NCI-H2227 (cell line): ENCODE measurements around the gene CD200.
A peak's percentile ranks its signal among the peaks of the same experiment; 100 is the strongest.

ENCODE experiments used
- DNase-seq: peaks from one replicate; lab custom pipeline; 2025; ENCODE audit not compliant: unreplicated experiment; lab: John Stamatoyannopoulos, UW

Gene CD200

DNA sequence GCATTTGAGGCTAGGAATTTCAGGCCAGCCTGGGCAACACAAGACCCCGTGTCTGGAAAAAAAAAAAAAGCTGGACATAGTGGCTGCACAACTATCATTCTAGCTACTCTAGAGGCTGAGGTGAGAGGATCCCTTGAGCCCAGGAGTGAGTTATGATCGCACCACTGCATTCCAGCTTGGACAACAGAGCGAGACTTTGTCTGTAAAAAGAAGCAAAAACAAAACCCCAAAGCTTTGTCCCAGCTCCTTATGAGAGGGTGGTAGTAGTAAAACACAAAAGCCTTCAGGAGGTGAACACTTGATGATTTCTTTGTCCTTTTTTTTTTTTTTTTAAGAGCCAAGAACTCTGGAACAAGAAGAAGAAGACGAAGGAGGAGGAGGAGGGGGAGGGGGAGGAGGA, 1.1 kb upstream of the CD200 start:
- no peak for DNase-seq

GRCh38 chr3:112333381-112334317, 693 bp downstream of the CD200 start:
- peak; percentile 33 for DNase-seq

DNA sequence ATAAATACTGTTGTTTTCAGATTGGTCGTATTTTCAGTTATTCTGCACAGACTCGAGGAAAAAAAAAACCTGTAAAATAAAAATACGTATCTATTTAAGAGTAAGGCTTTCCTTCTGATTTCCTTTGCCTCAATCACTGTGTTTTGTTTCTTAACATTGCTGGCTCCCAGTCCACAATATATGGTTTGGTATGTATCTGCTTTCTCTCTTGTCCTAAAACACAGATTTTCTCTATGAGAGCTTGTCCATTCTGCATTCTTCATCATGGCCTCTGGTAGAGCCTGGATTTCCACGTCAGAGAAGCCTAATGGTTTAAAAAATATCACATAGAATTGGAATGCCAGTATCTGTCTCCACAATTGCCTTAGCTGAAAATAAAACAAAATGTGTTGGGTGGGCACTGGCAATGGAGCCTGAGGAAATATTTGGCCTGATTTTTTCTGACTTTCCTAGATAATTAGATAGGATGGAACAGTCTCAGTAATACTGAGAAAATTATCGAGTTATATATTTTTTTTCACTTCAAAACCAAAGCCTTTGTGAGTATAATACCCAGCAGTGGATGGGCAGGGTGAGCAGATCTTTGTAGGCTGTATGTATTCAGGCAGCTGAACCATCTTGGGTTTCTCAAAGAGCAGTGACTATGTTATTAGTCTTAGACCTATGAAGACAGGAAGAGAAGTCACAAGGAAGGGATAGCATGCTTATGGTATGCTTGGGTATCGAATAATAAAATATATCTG, 1.9 kb downstream of the CD200 start:
- no peak for DNase-seq

GRCh38 chr3:112335434-112335781, 2.5 kb downstream of the CD200 start:
- no peak for DNase-seq

DNA sequence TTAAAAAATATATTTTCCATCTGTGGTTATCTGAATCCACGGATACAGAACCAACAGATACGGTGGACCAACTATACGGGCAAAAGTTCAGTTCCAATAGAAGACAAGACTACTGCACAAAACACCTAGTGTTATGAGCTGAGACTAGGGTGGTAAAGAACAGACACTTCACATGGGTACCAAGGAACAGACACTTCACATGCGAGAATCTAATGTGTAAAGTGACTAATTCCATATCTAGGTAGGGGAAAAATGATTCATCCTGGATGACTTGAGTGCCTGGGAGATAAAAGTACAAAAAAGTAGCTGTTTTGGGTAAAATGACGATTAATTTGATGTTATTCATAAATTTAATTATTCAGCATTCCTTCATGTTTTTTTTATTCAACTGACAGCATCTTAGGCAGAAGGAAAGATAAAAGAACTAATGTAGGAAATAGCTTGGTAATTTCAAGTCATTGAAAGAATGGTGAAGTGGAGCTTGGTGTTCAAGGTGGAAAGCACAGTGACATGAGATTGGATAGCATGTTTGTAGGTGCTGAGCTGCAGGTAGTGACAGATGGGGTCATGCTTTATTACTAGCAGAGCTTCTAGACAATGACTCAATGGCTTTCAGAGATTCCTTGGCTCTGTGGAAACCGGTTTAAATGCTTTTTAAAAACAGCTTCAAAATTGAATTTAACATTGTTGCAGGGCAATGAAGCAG, 5.2 kb downstream of the CD200 start:
- no peak for DNase-seq

GRCh38 chr3:112338727-112339056, 5.7 kb downstream of the CD200 start:
- DNase-seq: no peak

DNA sequence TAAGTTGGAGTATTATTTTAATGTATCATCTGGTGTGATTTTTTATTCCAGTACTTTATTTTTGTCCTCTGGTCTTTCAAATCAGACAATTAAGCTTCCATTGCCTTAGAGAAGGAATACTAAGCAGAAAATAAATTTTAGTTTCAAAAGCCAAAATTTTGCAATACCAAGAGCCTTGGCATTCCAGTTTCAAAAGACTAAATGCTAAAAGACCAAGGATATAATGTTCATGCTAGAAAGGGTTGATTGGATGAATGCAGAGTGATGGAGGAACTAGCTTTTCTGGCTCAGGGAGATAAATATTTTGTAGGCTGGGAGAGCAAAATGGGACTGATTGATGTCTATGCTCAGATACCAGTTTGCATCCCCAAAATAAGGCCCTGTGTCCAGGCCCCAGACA, 6.2 kb downstream of the CD200 start:
- no peak for DNase-seq

GRCh38 chr3:112339609-112340008, 6.7 kb downstream of the CD200 start:
- no peak for DNase-seq

- DNase-seq: no peak
Measured at GRCh38 chr3:112341386-112341785, 8.4 kb downstream of the CD200 start.

DNA sequence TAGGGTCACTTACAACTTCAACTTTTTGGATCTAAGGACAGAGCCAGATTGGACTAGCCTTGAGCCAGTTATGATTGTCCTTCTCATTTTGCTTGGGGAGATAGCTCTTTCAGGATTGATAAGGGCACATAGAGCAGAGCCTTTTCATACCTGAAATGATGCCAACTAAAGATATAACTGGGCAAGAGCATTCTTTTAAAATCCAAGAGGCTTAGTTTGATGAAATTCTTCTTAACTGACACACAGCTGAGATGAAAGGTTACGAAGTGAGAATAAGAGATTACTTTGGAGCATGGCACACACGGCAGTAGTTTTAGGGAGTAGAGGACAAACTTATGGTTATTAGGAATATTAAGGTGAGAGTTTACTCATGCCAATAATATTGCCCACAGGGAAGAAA, 12.7 kb downstream of the CD200 start:
- no peak for DNase-seq

DNA sequence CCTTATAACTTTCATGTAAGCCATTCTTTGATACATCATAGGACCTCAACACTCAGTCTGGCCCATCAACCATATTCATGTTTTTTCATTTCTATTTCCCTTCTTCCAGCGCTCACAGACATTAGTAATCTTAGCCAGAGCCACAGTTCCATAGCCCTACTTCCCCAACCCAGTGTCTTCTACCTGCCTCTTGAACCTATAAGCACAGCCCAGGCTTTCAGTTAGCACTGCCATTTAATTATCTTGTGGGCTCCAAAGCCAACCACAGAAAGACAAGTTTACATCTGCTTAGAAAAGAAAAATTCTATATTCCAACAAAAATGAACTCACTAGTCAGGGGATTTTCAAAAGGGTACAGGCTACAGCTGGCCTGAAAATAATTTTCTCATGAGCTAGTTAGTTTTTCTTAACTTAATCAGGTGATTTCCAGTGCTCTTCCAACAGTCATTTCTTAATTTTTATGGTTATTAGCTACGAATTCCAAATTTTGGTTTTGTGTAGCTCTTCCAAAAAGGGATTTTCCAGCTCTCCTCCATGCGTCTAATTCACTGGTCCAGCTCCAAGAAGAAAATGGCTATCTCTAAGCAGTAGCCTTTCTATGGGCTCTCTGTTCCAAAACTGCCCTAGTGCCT, 13.7 kb downstream of the CD200 start:
- DNase-seq: no peak

GRCh38 chr3:112348943-112349342, 16.0 kb downstream of the CD200 start:
- no peak for DNase-seq

GRCh38 chr3:112349557-112349956, 16.6 kb downstream of the CD200 start:
- no peak for DNase-seq

GRCh38 chr3:112350018-112350810, 17.3 kb downstream of the CD200 start:
- DNase-seq: no peak

DNA sequence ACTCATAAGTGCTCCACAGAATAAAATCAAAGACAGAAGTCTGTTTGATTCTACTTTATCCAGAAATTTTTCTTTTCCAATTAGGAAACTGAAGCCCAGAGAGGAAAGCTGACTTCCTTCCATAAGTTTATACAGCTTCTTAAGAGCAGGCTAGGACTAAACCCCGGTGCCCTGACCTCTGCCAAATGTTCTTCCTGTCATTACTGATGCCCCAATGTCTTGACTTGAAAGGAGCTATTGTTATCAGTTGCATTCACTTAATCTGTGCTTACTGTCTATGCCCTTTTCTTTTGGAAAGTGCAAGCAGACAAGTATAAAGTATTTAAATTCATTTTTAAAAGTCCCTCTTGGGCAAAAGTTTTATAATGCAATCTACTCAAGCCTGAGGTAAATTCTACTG, 18.1 kb downstream of the CD200 start:
- DNase-seq: no peak

- no peak for DNase-seq
Measured at GRCh38 chr3:112351823-112352222, 18.9 kb downstream of the CD200 start.

DNA sequence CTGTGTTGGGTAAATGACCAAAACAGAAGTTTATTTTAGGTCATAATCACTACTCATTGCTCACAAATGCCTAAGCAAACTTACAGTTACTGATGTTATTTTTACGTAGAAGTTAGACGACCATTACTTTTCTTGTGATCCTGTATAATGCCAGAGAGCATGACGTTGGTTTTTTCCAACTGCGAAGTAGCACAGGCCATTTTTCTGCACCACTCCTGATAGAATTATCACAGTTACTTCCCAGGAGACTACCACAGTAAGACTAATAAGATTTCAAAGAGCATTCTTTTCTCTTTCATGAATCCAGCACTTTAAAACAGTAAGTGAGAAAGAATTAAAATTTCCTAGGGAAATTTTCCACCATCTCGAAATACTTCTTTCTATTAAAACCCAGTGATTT, 19.8 kb downstream of the CD200 start:
- DNase-seq: no peak

- DNase-seq: no peak
Measured at GRCh38 chr3:112353365-112353764, 20.4 kb downstream of the CD200 start.

DNA sequence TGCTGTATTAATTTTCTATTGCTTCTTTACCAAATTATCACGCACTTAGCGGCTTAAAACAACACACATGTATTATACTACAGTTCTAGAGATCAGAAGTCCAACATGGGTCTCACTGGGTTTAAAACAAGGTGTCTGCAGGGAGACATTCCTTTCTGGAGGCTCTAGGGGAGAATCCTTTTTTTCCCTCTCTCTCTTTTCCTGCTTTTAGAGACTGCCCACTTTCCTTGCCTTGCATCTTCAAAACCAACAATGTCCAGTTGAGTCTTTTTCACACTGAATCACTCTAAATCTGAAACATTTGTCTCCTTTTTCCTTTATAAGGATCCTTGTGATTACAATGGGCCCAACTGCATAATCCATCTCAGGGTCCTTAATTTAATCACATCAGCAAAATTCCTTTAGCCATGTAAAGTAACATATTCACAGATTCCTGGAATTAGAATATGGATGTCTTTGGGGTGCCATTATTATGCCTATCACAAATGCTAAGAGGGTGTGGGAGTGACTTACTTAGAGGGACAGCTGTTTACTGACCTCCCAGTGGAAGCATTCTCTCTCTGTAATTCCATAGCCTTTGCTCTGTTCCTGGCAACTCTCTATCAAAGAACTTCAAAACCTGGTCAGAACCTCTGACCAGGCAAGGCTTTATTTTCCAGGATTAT, 21.8 kb downstream of the CD200 start:
- DNase-seq: no peak

DNA sequence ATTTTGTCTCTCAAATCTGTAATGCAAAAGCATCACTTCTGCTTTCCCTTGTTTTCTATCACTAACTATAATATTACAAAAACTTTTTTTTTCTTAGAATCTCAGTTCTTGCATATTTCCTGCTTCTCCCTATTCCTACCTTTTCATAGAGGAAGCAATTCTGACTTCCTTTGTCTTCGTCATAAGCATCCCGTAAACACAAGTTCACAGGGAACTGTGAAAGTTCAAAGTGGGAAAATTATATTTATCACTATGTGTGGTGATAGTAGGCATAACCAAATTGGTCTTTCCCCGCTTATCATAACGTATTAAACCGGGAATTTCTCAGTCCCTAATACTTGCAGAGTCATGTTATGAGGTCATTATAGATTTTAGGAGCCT, 22.3 kb downstream of the CD200 start:
- no peak for DNase-seq
